ENCODE measurements around the gene PTPRD. TPM values are rescaled to one million over a fixed set of nuclear protein-coding genes. Genes with fewer than 3 reads are reported as not detected.

The PTPRD gene
- total and polyA plus RNA-seq, 9 of the 15 experiments (the other 6 are each of a cell fraction or from before 2014, with no cell fraction given), result 0.11 TPM; not detected in 8

DNA sequence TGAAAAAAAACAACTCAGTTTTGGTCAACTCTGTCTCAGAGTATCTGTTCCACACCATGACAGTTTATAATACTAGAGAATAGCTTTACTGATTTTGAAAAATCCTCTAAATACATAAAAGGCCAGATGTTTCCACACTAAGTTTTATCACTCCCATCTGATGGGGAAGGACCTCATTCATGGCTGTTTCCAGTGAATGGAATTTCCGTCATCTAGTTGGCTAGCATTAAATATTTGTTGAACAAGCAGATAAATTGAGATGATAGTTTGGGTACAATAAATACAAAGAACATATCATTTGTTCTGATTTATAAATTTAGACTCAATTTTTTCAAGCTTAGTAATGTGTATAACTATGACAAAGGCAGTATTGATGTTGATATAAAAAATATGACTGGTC, 408.5 kb downstream of the PTPRD start:
- CTCF ChIA-PET (ENCODE audit: low intra/inter-chr PET ratio), result no interaction called here
- BruUV-seq (replicated peaks), result no TSS peak
- in situ Hi-C loops (cut with MboI) (no loop called here), intact Hi-C loops (cut with micrococcal nuclease) (no loop called here)
- no peaks in the 10 kb centered on the region for H3K36me3 ChIP-seq (ENCODE audit: control insufficient read depth, insufficient read depth, low read length)
- no peak overlapping the region for H3K4me2 ChIP-seq (ENCODE audit: insufficient read depth, low read length)
- no peaks in the 10 kb centered on the region for H4K20me1 ChIP-seq (replicated peaks; ENCODE audit: control insufficient read depth, insufficient read depth, low read length)
- H2AFZ ChIP-seq (ENCODE audit: low read depth, low read length), result no peak overlapping the region
- H3K4me3 ChIP-seq, result no peak overlapping the region
- H3K9me3 ChIP-seq (replicated peaks; ENCODE audit: control insufficient read depth, insufficient read depth, low read depth, low read length), result no peaks in the 10 kb centered on the region
- H3K79me2 ChIP-seq (ENCODE audit: control insufficient read depth, insufficient read depth, low read length), result no peaks in the 10 kb centered on the region
- POLR2A ChIA-PET, result no interaction called here
- no peak for FAIRE-seq
- TF ChIP-seq ZNF77 (CRISPR knock-in tag; IDR thresholded peaks at IDR 0.05) (no peak), ATF1 (CRISPR knock-in tag; IDR thresholded peaks at IDR 0.05) (no peak), ATF1 (tag; IDR thresholded peaks at IDR 0.05) (no peak)
- H3K27ac ChIP-seq (ENCODE audit: extremely low read depth, low read depth, low read length), result no peak overlapping the region
- no peaks in the 10 kb centered on the region for H3K4me1 ChIP-seq (replicated peaks in 1 of 2; ENCODE audit: control insufficient read depth in 2 of 2, insufficient read depth in 2 of 2, low read length in 2 of 2)
- ATAC-seq, result no peak
- H3K9me1 ChIP-seq (ENCODE audit: control insufficient read depth, insufficient read depth, low read length), result no peaks in the 10 kb centered on the region
- WGBS (ENCODE audit: insufficient coverage, low coverage, missing lambda C conversion rate), result no CpG with 5 or more reads among the region's 1 CpG
- no peak overlapping the region for H3K9ac ChIP-seq (ENCODE audit: insufficient read depth in 1 of 2, low read depth in 2 of 2, low read length in 2 of 2)
- no peaks in the 10 kb centered on the region for H3K27me3 ChIP-seq (ENCODE audit: control insufficient read depth in 2 of 2, insufficient read depth in 2 of 2, low read length in 2 of 2)
- DNase-seq (ENCODE audit: extremely low read depth in 1 of 4, low spot score in 3 of 4), result no peak

DNA sequence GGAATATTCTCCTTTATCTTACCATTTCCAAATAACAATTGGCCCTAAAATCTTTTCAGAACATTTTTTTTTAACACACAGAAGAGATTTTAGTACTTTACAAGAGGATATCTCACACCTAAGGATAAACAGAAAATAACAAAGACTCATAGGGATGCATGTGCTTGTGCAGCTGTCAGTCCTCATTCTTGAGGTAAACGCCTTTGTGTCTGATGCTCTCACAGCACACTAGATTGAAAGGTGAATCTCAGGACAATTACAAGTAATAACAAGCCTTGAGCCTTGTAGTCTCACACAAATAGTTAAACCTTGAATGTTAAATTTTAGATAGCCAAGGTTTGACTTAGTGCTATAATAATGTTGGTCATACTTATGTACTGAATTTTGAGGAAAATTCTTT, 439.2 kb downstream of the PTPRD start:
- CTCF ChIA-PET (ENCODE audit: low intra/inter-chr PET ratio), result no interaction called here
- no TSS peak for BruUV-seq (replicated peaks)
- intact Hi-C loops (cut with micrococcal nuclease) (no loop called here), in situ Hi-C loops (cut with MboI) (no loop called here)
- no peaks in the 10 kb centered on the region for H3K27me3 ChIP-seq (ENCODE audit: control insufficient read depth in 2 of 2, insufficient read depth in 2 of 2, low read length in 2 of 2)
- H3K27ac ChIP-seq (ENCODE audit: extremely low read depth, low read depth, low read length), result no peak overlapping the region
- no peaks in the 10 kb centered on the region for H3K36me3 ChIP-seq (ENCODE audit: control insufficient read depth, insufficient read depth, low read length)
- H3K4me3 ChIP-seq, result no peak overlapping the region
- no peak overlapping the region for H3K4me2 ChIP-seq (ENCODE audit: insufficient read depth, low read length)
- DNase-seq (ENCODE audit: extremely low read depth in 1 of 4, low spot score in 3 of 4) (no peak), FAIRE-seq (no peak), ATAC-seq (no peak)
- 0% methylated on average over 1 of the region's 1 CpG for WGBS (ENCODE audit: insufficient coverage, low coverage, missing lambda C conversion rate)
- no peaks in the 10 kb centered on the region for H3K9me3 ChIP-seq (replicated peaks; ENCODE audit: control insufficient read depth, insufficient read depth, low read depth, low read length)
- H4K20me1 ChIP-seq (replicated peaks; ENCODE audit: control insufficient read depth, insufficient read depth, low read length), result no peaks in the 10 kb centered on the region
- no peak overlapping the region for H2AFZ ChIP-seq (ENCODE audit: low read depth, low read length)
- H3K9me1 ChIP-seq (ENCODE audit: control insufficient read depth, insufficient read depth, low read length), result no peaks in the 10 kb centered on the region
- POLR2A ChIA-PET, result no interaction called here
- H3K4me1 ChIP-seq (replicated peaks in 1 of 2; ENCODE audit: control insufficient read depth in 2 of 2, insufficient read depth in 2 of 2, low read length in 2 of 2), result no peaks in the 10 kb centered on the region
- H3K79me2 ChIP-seq (ENCODE audit: control insufficient read depth, insufficient read depth, low read length), result no peaks in the 10 kb centered on the region
- no peak overlapping the region for H3K9ac ChIP-seq (ENCODE audit: insufficient read depth in 1 of 2, low read depth in 2 of 2, low read length in 2 of 2)
- TF ChIP-seq ZNF124 (CRISPR knock-in tag; IDR thresholded peaks at IDR 0.05) (no peak), CCAR2 (IDR thresholded peaks at IDR 0.05; ENCODE audit: low read depth, low read length) (no peak), SOX6 (IDR thresholded peaks at IDR 0.05) (no peak), HIVEP1 (CRISPR knock-in tag; IDR thresholded peaks at IDR 0.05) (no peak), ADNP (tag; IDR thresholded peaks at IDR 0.05) (no peak)
- TF ChIP-seq, protein P1, sequence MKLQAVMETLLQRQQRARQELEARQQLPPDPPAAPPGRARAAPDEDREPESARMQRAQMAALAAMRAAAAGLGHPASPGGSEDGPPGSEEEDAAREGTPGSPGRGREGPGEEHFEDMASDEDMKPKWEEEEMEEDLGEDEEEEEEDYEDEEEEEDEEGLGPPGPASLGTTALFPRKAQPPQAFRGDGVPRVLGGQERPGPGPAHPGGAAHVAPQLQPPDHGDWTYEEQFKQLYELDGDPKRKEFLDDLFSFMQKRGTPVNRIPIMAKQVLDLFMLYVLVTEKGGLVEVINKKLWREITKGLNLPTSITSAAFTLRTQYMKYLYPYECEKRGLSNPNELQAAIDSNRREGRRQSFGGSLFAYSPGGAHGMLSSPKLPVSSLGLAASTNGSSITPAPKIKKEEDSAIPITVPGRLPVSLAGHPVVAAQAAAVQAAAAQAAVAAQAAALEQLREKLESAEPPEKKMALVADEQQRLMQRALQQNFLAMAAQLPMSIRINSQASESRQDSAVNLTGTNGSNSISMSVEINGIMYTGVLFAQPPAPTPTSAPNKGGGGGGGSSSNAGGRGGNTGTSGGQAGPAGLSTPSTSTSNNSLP (IDR thresholded peaks at IDR 0.05; ENCODE audit: borderline replicate concordance, low read depth, low read length), result no peak
- TF ChIP-seq, protein P2, sequence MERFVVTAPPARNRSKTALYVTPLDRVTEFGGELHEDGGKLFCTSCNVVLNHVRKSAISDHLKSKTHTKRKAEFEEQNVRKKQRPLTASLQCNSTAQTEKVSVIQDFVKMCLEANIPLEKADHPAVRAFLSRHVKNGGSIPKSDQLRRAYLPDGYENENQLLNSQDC (CRISPR knock-in tag; IDR thresholded peaks at IDR 0.05), result no peak
- TF ChIP-seq, protein P3, sequence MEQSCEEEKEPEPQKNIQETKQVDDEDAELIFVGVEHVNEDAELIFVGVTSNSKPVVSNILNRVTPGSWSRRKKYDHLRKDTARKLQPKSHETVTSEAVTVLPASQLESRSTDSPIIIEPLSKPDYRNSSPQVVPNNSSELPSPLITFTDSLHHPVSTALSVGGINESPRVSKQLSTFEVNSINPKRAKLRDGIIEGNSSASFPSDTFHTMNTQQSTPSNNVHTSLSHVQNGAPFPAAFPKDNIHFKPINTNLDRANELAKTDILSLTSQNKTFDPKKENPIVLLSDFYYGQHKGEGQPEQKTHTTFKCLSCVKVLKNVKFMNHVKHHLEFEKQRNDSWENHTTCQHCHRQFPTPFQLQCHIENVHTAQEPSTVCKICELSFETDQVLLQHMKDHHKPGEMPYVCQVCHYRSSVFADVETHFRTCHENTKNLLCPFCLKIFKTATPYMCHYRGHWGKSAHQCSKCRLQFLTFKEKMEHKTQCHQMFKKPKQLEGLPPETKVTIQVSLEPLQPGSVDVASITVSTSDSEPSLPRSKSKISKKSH (CRISPR knock-in tag; IDR thresholded peaks at IDR 0.05), result no peak
- TF ChIP-seq, protein P4, sequence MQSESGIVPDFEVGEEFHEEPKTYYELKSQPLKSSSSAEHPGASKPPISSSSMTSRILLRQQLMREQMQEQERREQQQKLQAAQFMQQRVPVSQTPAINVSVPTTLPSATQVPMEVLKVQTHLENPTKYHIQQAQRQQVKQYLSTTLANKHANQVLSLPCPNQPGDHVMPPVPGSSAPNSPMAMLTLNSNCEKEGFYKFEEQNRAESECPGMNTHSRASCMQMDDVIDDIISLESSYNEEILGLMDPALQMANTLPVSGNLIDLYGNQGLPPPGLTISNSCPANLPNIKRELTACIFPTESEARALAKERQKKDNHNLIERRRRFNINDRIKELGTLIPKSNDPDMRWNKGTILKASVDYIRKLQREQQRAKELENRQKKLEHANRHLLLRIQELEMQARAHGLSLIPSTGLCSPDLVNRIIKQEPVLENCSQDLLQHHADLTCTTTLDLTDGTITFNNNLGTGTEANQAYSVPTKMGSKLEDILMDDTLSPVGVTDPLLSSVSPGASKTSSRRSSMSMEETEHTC (IDR thresholded peaks at IDR 0.05), result no peak
